HT1080 (cell line): ENCODE data around the gene KIAA1614. TPM values are rescaled to one million over a fixed set of nuclear protein-coding genes. Genes with fewer than 3 reads are reported as not detected.

Experiments
- DNase-seq: peaks from one replicate; pipeline ENCODE4 v3.0.0-alpha.2; 2015; ENCODE audit warnings: low read depth
- total RNA-seq: library from RNA; depleted of rRNA; stranded (reverse); fragments of >200 nt; shearing (Covaris generic); gene quantifications from 2 replicates; pipeline ENCODE4 v1.2.3, GENCODE V29; 2014

Gene KIAA1614
- total RNA-seq, 1 experiment from 2014 or later, result 0.11 TPM

DNA sequence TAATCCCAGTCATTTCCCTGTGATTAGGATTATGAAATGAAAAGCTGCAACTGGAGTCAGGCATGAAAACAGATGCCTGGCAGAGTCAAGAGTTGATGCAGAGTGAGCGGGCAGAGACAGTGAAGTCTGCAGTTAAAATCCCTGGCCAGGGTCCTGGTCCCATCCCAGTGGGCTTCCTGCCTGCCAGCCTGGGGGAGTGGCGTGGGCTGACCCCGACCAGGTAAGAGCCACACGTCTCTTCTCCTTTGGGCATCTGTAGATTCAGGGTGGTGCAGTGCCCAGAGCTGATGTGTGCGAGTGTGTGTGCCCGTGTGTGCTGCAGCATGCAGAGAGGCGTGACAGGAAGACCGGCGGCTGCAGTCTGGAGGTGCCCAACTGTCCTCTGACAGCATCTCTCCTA lies 6.2 kb upstream of the KIAA1614 start:
- DNase-seq, result no peak

DNA sequence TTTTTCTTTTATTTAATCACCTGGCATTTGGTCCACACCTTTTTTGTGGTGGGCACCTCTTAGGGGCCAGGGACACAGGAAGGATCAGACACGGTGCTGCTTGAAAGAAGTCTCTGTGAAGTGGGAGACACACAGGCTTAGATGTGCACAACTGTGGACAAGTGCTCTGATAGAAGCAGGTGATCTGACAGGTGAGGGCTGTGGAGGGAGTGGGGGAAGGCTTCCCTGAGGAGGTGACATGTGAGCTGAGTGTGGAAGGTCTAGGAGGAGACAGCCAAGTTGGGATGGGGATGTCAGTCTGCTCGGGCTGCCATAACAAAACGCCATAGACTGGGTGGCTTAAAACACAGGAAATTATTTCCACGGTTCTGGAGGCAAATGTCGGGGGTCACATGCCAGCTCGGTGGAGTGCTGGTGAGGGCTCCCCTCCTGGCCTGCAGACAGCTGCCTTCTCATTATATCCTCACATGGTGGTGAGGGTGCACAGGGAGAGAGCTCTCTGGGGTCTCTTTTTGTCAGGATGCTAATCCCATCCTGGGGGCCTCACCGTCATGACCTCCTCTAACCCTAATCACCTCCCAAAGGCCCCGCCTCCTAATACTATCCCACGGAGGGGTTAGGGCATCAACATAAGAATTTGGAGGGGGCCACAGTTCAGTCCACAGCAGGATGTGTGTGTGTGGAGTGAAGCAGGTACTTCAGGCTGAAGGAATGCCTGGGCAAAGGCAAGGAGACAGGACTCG lies 5.2 kb upstream of the KIAA1614 start:
- DNase-seq, result no peak

DNA sequence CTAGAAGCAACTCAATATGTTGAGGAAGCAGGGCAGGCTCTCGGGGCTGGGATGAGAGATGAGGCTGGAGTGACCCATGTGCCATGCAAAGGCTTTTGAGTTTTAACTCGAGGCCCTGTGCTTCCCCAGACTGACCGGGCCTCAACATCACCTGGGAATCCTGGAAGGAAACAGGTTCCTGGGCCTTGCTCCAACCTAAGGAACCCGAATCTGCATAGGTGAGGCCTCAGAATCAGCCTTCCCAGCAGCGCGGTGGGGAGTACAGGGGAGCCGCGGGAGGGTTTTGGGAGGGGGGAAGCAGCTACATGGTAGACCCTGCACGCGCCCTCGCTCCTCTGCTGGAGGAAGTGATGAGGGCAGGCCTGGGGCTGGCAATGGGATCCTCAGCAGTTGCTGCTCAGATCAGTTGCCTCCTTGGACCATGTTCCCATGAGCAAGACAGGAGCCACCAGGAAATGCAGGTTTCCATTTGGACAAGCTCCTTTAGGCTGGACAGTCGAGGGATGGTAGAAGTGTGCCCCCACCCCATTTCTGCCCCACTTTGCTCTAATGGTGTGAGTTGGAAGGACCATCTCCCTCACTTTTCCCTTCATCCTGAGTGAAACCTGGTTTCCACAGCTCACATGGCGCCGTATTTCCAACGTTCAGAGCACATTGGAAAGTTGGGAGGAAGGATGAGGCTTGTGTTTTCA lies 4.5 kb upstream of the KIAA1614 start:
- DNase-seq, result no peak

- no peak for DNase-seq
These were observed 3.7 kb upstream of the KIAA1614 start for GRCh38 chr1:180909005-180909414.

DNA sequence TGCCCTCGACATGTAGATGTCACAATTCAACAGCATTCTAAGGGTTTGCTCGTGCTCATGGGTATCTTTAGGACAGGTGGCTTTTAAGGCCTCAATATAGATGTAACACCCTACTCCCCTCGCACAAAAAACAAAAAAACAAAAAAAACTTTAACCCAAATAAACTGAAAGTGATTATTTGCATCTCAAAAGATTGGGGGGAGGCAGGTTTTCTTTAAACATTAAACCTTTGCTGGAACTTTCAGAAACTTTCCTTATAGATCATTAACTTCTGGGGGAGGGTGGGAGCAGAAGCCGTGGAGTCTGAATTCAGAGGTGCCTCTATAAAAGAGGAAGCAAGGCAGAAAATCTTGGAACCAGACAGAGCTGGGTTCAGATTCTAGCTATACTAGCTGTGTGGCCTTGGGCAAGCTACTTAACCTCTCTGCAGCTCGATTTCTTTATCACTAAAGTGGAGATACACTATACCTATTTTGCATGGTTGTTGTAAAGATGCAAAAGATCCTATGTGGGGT lies 3.2 kb upstream of the KIAA1614 start:
- DNase-seq, result no peak

DNA sequence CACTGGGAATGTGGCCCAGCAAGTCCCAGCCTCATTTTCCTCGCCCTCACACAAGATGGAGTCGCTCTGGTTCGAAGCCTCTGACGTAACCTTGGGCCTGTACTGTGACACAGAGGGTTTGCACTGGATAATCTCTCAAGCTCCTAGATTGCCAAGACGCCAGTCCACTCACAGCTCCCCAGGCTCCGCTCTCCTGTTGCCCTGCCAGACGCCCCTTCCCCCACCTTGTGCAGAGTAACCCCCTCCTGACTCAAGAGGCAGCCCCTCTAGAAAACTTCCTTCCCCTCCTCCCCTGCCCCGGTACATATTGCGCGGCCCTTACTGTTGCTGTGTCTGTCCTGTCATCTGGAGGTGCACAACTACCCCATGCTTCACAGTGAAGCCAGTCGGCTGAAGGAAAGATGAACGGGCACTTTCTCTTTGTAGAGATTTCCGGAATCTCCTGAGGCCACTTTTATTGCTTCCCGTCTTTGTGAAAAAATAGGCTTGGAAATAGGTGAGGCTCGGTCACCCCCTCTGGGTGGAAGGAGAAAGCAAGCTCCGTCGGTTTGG lies 981 bp upstream of the KIAA1614 start:
- no peak for DNase-seq

DNA sequence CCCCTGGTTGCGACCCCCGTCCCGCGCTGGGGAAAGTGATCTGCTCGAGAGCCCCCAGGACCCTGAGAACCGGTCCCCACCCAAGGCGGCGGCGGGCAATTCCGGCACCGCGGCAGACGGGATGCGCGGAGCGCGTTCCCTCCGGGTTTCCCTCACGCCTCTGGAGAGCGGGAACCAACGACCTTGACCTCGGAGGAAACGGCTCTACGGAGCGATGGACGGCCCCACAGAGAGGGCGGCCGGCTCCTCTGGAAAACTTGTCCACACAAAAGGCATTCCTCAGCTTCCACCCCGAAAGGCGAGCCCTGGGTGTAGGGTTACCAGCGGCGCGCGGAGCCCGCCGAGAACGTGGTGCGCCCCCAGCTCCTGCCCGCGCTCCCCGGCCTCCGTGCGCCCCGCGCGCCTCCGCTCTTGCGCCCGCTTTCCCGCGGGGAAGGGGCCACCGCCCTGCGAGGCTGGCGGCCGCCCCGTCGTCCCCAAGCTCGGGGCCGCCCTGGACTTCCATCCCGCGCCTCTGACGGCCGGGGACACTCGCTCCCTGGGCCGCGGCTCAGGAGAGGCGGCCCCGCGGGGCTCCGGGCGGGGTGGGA lies 391 bp upstream of the KIAA1614 start:
- no peak for DNase-seq

DNA sequence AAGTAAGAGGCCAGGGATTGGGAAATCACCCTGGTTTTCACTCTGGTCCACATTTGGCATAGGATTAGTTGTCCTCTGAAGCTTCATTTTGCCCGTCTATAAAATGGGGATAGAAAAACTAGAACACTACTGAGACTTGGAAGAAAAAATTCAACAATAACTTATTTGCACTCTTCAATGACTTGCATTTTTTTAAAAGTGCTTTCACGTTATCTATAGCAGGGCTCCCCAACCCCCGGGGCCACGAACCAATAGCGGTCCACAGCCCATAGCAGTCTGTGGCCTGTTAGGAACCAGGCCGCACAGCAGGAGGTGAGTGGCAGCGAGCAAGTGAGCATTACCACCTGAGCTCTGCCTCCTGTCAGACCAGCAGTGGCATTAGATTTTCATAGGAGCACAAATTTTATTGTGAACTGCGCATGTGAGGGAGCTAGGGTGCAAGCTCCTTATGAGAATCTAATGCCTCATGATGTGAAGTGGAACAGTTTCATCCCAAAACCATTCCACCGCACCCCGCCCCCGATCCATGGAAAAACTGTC lies 2.8 kb downstream of the KIAA1614 start:
- DNase-seq, result no peak

DNA sequence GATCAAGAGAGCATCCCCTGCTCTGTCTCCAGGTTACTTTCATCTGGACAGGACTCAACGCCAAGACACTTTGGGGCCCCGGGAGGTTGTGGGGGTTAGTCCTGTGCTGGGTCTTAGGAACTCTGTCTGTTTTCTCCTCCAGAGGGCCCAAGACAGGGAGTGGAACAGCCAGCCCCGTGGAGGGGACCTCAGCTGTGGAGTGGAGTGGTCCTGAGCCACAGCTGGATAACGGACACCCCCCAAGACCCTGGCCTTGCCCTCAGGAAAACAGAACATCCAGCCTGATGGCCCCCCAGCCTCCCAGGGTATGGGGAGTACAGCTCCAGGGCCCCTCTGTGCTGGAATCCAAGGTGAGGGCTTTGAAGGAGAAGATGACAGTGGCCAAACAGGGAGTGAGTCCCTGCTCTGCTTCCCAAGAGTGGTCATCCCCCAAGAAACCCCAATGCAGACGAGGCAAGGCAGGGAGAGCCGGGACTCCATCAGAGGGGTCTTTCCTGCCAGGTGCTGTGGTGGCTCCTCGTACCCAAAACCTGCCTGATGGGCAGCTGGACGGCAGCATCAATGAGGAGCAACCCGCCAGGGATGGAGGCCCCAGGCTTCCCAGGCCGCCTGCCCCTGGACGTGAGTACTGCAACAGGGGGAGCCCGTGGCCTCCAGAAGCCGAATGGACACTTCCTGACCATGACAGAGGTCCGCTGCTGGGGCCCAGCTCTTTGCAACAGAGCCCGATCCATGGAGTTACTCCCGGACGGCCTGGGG lies 3.5 kb downstream of the KIAA1614 start:
- no peak for DNase-seq

GRCh38 chr1:180916771-180917170 lies 4.1 kb downstream of the KIAA1614 start:
- no peak for DNase-seq

DNA sequence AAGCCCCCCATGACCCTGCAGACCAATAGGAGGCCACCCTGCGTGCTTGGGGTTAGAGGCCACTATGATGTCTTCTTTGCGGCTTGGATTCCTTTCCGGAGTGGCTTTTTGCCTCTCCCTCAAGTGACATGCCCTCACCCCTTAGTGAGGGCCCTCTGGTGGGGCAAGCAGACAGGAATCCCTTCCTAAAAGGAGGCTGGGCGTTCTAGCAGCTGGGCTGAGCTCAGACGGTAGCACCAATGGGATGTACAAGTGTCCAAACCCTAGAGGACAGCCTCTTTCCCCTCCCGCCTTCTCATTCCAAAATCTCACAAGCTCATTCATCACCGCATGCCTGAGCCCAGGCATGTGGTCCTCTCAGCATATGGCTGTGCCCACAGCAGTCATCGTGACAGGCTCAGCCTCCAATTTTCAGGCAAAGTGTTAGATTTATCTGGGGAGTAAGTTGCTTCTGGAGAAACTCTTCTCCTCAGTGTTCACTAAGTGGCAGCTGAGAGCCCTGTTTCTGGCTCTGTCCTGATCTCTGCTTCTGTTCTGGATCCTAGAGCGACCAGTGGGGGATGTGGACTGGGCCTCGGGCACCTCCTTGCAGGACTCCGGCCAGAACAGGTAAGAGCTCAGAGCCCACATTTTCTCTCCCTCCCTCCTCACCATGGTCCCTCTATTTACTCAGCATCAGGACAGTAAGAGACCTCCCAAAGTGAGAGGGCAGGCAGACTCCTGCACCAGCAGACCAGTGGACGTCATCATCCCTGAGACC lies 4.8 kb downstream of the KIAA1614 start:
- no peak for DNase-seq

- DNase-seq, result no peak
These were observed 5.8 kb downstream of the KIAA1614 start for GRCh38 chr1:180918519-180918918.

- DNase-seq, result no peak
These were observed 6.5 kb downstream of the KIAA1614 start for GRCh38 chr1:180919183-180919700.

DNA sequence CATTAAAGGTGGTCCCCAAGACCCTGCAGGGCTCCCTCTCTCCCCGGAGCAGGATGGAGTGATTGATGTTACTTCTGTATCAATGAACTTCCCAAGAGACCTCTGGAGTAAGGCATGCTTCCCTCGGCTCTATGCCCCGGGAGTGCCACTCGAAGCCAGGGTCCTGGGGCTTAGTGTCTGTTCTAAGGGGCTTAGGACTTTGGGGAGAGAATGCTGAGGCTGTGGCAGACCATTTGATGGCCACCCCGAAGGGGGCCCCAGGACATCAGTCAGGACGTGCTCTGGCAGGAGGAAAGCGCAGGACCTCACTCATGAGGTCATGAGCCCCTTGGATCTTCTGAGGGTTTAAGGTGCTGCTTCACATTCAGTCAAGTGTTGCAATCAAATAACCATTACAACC lies 7.5 kb downstream of the KIAA1614 start:
- no peak for DNase-seq

DNA sequence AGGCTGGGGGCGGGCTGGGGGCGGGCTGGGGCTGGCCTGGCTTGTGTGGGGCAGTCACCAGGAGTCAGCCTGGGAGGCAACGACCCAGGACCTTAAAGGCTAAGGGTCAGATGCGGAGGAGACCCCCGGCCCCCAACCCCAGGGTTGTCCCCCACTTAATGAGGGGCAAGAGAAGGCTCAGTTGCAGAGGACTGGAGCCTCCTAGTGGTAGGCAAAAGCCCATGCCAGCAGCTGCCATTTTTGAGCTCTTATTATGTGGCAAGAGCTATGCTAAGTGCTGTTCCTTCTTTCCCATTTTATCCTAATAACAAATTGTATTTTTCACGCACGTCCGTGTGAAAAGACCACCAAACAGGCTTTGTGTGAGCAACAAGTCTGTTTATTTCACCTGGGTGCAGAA lies 8.0 kb downstream of the KIAA1614 start:
- DNase-seq, result no peak

DNA sequence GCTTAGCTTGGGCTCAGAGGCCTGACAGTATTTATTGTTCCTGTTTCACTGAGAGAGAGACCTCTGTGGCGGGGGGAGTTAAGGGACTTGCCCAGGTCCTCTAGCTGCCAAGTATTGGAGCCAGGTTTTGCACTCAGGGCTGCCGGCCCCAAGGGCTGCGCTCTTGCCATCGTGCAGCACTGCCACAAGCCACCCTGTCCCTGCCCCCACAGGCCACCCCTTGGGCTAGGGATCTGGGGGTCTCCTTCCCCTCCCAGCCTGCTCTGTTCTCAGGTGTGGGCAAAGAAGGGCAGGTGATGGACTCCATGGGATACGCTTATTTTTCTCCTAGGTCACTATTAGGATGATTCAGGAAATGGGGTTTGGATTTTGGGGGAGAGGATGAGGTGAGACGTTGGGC lies 8.7 kb downstream of the KIAA1614 start:
- no peak for DNase-seq

DNA sequence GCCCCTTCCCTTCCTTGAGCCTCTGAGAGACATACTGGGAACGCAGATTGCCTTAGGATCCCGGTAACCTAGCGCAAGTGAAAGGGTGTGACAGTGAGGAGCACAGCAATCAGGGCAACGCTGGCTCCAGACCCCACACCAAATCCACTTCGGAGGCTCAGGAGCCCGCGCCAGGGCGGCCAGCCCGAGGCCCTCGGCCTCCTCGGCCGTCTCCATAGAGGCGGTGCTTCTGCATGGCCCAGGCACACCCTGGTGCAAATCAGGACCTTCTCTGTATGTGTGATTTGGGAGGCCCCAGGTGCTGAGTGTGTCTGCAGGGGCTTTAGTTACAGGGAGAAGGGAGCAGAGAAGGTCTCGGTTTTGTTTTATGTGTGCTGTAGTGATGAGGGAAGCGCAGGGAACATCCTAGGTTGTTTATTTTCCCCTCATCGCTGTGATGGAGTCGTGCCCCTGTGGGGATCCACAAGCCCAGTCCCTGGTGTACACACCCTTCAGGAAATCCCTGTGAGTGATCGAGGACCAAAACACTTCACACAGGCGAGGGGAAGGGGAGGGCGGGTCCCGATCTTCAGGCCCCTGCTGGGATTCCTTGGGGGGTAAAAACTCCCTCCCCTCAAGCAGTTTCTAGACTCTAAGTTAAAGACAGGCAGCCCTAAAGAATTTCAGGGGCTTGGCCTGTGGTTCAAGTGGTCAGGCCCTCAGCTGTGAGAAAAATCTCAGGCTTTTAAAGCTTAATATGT lies 9.4 kb downstream of the KIAA1614 start:
- no peak for DNase-seq

DNA sequence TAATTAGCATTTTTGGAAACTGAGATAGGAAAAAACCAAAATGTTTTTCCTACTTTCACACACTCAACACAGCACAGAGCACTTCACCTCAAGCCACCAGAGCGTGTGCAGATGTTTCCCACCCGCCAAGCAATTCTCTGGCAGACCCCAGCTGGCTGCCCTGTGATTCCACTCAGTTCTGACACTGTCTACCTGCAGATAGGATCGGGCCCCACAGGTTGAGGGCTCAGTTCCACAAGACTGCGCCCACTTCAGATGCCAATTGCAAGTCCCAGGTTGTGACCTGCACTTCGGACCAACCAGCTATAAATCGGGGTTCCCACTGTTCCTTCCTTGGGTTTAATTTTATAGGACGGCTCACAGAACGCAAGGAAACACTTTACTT lies 9.9 kb downstream of the KIAA1614 start:
- DNase-seq, result no peak
